ENCODE data around the gene EXOC6B. TPM values are rescaled to one million over a fixed set of nuclear protein-coding genes. Genes with fewer than 3 reads are reported as not detected.

Gene EXOC6B
- total RNA-seq, 1 donor from 2014 or later, result 7.7 TPM

- H3K4me3 ChIP-seq (ENCODE audit: low read depth, low read length), result no peak overlapping the region
- no peak for DNase-seq (ENCODE audit: low read depth)
- TF ChIP-seq, protein P1, sequence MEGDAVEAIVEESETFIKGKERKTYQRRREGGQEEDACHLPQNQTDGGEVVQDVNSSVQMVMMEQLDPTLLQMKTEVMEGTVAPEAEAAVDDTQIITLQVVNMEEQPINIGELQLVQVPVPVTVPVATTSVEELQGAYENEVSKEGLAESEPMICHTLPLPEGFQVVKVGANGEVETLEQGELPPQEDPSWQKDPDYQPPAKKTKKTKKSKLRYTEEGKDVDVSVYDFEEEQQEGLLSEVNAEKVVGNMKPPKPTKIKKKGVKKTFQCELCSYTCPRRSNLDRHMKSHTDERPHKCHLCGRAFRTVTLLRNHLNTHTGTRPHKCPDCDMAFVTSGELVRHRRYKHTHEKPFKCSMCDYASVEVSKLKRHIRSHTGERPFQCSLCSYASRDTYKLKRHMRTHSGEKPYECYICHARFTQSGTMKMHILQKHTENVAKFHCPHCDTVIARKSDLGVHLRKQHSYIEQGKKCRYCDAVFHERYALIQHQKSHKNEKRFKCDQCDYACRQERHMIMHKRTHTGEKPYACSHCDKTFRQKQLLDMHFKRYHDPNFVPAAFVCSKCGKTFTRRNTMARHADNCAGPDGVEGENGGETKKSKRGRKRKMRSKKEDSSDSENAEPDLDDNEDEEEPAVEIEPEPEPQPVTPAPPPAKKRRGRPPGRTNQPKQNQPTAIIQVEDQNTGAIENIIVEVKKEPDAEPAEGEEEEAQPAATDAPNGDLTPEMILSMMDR (conservative IDR thresholded peaks at IDR 0.05; ENCODE audit: low read depth, low read length), result no peak
These were observed 3.0 kb downstream of the EXOC6B start for GRCh38 chr2:72822794-72823193.

DNA sequence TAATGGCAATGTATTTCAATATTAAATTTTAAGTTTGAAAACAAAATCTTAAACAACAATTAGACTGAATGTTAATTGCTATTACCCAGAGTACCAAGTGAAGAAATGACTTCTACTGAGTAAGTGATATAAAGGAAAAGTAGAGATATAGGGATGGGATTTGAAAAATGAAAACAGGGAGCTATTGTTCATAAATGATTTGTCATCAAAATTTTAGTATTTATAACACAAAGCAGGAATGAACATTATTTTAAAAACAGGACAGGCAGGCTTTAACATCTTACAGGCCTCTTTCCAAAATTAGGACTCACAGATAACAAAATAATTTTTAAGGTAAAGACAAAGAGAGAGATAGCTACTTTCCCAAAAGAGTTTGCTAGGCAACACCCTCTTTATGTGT is 3.9 kb downstream of the EXOC6B start:
- TF ChIP-seq, protein P1 (conservative IDR thresholded peaks at IDR 0.05; ENCODE audit: low read depth, low read length), result no peak
- no peak for DNase-seq (ENCODE audit: low read depth)
- no peak overlapping the region for H3K4me3 ChIP-seq (ENCODE audit: low read depth, low read length)

DNA sequence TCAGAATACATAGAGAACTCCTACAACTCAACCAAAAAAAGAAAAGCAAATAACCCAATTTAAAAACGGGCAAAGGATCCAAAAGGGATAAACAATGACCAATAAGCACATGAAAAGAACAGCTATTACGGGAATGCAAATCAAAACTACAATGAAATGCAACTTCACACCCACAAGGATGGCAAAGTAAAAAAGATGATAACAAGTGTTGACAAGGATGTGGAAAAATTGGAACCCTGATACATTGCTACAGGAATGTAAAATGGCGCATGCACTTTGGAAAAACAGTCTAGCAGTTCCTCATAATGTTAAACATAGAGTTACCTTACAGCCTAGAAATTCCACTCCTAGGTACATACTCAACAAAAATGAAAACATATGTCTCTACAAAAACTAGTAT is 4.7 kb downstream of the EXOC6B start:
- no peak overlapping the region for H3K4me3 ChIP-seq (ENCODE audit: low read depth, low read length)
- TF ChIP-seq, protein P1 (conservative IDR thresholded peaks at IDR 0.05; ENCODE audit: low read depth, low read length), result no peak
- DNase-seq (ENCODE audit: low read depth), result no peak

- H3K4me3 ChIP-seq (ENCODE audit: low read depth, low read length), result no peak overlapping the region
- no peak for DNase-seq (ENCODE audit: low read depth)
- TF ChIP-seq, protein P1 (conservative IDR thresholded peaks at IDR 0.05; ENCODE audit: low read depth, low read length), result no peak
These were observed 6.3 kb downstream of the EXOC6B start for GRCh38 chr2:72819501-72819900.

DNA sequence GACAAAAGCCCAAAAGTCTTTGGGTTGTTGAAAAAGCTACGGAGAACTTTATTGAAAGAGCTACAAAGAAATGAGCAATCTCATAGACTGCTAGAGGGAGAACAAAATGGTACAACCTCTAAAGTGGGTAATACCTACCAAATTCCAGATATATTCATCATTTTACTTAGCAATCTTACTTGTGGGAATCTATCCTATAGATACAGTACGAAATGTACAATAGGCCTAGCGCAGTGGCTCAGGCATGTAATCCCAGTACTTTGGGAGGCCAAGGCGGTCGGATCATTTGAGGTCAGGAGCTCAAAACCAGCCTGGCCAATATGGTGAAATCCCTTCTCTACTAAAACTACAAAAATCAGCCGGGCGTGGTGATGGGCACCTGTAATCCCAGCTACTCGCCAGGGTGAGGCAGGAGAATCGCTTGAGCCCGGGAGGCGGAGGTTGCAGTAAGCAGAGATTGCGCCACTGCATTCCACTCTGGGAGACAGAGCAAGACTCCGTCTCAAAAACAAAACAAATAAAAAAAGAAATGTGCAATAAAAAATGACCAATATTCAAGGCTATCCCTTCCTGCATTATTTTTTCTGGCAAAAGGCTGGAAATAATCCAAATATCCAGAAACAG is 10.1 kb downstream of the EXOC6B start:
- TF ChIP-seq, protein P1 (conservative IDR thresholded peaks at IDR 0.05; ENCODE audit: low read depth, low read length), result no peak
- DNase-seq (ENCODE audit: low read depth), result no peak

DNA sequence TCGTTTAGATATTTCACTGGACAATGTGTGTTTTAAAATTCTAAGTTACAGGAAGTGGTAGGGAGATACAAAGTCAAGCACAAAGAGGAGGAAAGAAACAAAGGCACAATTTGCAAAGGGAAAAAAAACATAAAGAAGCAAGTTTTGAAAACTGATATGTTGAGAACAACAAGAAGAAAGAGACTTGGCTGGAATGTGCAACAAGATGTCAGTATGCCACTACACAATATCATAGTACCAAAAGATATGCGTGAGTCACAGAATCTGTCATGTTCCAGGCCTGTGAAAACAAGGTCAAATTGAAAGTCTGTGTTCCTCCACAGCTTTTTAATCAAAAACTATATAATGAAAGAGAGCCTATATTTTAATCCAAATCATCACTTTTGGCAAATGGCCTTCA is 12.0 kb downstream of the EXOC6B start:
- H3K4me3 ChIP-seq (ENCODE audit: low read depth, low read length), result no peak overlapping the region
- TF ChIP-seq, protein P1 (conservative IDR thresholded peaks at IDR 0.05; ENCODE audit: low read depth, low read length), result no peak
- no peak for DNase-seq (ENCODE audit: low read depth)

More for the DNA sequence above, 10.1 kb downstream of the EXOC6B start:
- H3K4me3 ChIP-seq (ENCODE audit: low read depth, low read length), result no peak overlapping the region

DNA sequence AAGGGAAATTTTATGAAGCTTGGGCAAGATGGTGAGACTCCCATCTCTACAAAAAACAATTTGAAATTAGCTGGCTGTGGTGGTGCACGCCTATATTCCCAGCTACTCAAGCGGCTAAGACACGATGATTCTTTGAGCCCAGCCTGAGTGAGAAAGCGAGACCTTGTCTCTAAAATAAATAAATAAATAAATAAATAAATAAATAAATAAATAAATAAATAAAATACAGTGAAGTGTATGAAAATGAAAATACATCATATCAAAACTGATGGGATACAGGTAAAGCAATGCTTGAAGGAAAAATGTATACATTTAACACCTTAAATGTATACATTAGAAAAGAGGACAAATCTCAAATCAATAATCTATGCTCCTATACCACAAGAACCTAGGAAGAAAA is 15.7 kb downstream of the EXOC6B start:
- H3K4me3 ChIP-seq (ENCODE audit: low read depth, low read length), result no peak overlapping the region
- no peak for DNase-seq (ENCODE audit: low read depth)
- TF ChIP-seq, protein P1 (conservative IDR thresholded peaks at IDR 0.05; ENCODE audit: low read depth, low read length), result no peak

Measured in epithelial cell of proximal tubule (primary cell).